Mesenchymal stem cell (in vitro differentiated cells and primary cell): ENCODE data around the gene LRP4.

Experiments used
- DNase-seq: peaks from one replicate; pipeline ENCODE4 v3.0.0-alpha.2; 2013
- H2AFZ ChIP-seq: one replicate; pipeline ENCODE4 v1.6.1; 2013; ENCODE audit warnings: low read depth, mild to moderate bottlenecking, control low read depth, inconsistent platforms, low read length, moderate library complexity
- H2AK5ac ChIP-seq: 2 replicates; pipeline ENCODE4 v1.6.1; 2013; ENCODE audit warnings: low read length, moderate library complexity, mild to moderate bottlenecking, inconsistent platforms; ENCODE audit not compliant: severe bottlenecking
- H2BK120ac ChIP-seq: one replicate; pipeline ENCODE4 v1.6.1; 2013; ENCODE audit warnings: low read depth, mild to moderate bottlenecking, inconsistent platforms, low read length, moderate library complexity
- H2BK12ac ChIP-seq, 2 experiments: one replicate each; pipeline ENCODE4 v1.6.1; 2013; ENCODE audit warnings: inconsistent platforms in 2 of 2, low read length in 2 of 2, mild to moderate bottlenecking in 2 of 2, moderate library complexity in 2 of 2, control low read depth in 1 of 2
- H2BK15ac ChIP-seq: one replicate; pipeline ENCODE4 v1.6.1; 2013; ENCODE audit warnings: mild to moderate bottlenecking, low read depth, inconsistent platforms; ENCODE audit not compliant: poor library complexity, severe bottlenecking
- H2BK5ac ChIP-seq: 2 replicates; pipeline ENCODE4 v1.6.1; 2013; ENCODE audit warnings: low read depth, mild to moderate bottlenecking, low read length, control low read depth, inconsistent platforms; ENCODE audit not compliant: poor library complexity, severe bottlenecking
- H3K14ac ChIP-seq, 2 experiments: one replicate each; pipeline ENCODE4 v1.6.1; 2013; ENCODE audit warnings: inconsistent platforms in 2 of 2, low read length in 2 of 2, control low read depth in 1 of 2, mild to moderate bottlenecking in 1 of 2, moderate library complexity in 1 of 2
- H3K18ac ChIP-seq, 2 experiments: one replicate each; pipeline ENCODE4 v1.6.1; 2013; ENCODE audit warnings: inconsistent platforms in 2 of 2, low read length in 2 of 2, control low read depth in 1 of 2, low read depth in 1 of 2, mild to moderate bottlenecking in 1 of 2
- H3K23ac ChIP-seq, 2 experiments: one replicate each; pipeline ENCODE4 v1.6.1; 2013; ENCODE audit warnings: inconsistent platforms in 2 of 2, low read length in 2 of 2, mild to moderate bottlenecking in 2 of 2, moderate library complexity in 2 of 2, control low read depth in 1 of 2
- H3K27ac ChIP-seq: 2 replicates; pipeline ENCODE4 v1.5.1; 2013; ENCODE audit warnings: mild to moderate bottlenecking, moderate library complexity, low read length, control low read depth, inconsistent platforms; ENCODE audit not compliant: poor library complexity, severe bottlenecking
- H3K27me3 ChIP-seq, 2 experiments: 2 replicates each; pipeline versions ENCODE4 v1.6.1 to v1.7.0; 2013; ENCODE audit warnings: low read length in 2 of 2, mild to moderate bottlenecking in 2 of 2, moderate library complexity in 2 of 2, control low read depth in 1 of 2, inconsistent platforms in 1 of 2; ENCODE audit not compliant: control insufficient read depth in 1 of 2, insufficient read depth in 1 of 2
- H3K36me3 ChIP-seq, 2 experiments: 2 replicates each; pipeline versions ENCODE4 v1.6.1 to v1.7.0; 2013; ENCODE audit warnings: low read length in 2 of 2, control low read depth in 1 of 2, inconsistent platforms in 1 of 2, low read depth in 1 of 2, mild to moderate bottlenecking in 1 of 2; ENCODE audit not compliant: insufficient read depth in 2 of 2, control insufficient read depth in 1 of 2
- H3K4ac ChIP-seq, 2 experiments: one replicate each; pipeline ENCODE4 v1.6.1; 2013; ENCODE audit warnings: inconsistent platforms in 2 of 2, low read length in 2 of 2, mild to moderate bottlenecking in 2 of 2, moderate library complexity in 2 of 2, control low read depth in 1 of 2, low read depth in 1 of 2
- H3K4me1 ChIP-seq: 2 replicates; pipeline ENCODE4 v1.6.1; 2013; ENCODE audit warnings: low read depth, low read length, control low read depth; ENCODE audit not compliant: control insufficient read depth, insufficient read depth
- H3K4me2 ChIP-seq: 2 replicates; pipeline ENCODE4 v1.6.1; 2013; ENCODE audit warnings: low read length, mild to moderate bottlenecking, inconsistent platforms; ENCODE audit not compliant: poor library complexity, severe bottlenecking
- H3K4me3 ChIP-seq, 2 experiments: 2 replicates each; pipeline versions ENCODE4 v1.5.1 to v1.7.0; 2013; ENCODE audit warnings: low read length in 2 of 2, mild to moderate bottlenecking in 2 of 2, control low read depth in 1 of 2, low read depth in 1 of 2; ENCODE audit not compliant: insufficient read depth in 1 of 2
- H3K79me1 ChIP-seq: replicated peaks from 2 replicates; pipeline ENCODE4 v1.6.1; 2013; ENCODE audit warnings: mild to moderate bottlenecking, control low read depth, low read length, inconsistent platforms; ENCODE audit not compliant: poor library complexity, severe bottlenecking
- H3K9ac ChIP-seq: 2 replicates; pipeline ENCODE4 v1.7.0; 2013; ENCODE audit warnings: mild to moderate bottlenecking, low read length, moderate library complexity
- H3K9me3 ChIP-seq: 2 replicates; pipeline ENCODE4 v1.7.0; 2013; ENCODE audit warnings: mild to moderate bottlenecking, low read length; ENCODE audit not compliant: control insufficient read depth
- H4K8ac ChIP-seq: one replicate; pipeline ENCODE4 v1.6.1; 2013; ENCODE audit warnings: inconsistent platforms, mild to moderate bottlenecking, low read length, moderate library complexity
- H4K91ac ChIP-seq: one replicate; pipeline ENCODE4 v1.6.1; 2013; ENCODE audit warnings: mild to moderate bottlenecking, low read length, inconsistent platforms
- WGBS: methylation state at CpG from one replicate; pipeline ENCODE4 v1.1.7; 2013; ENCODE audit warnings: mixed read lengths; 5-methylcytosine and 5-hydroxymethylcytosine counted together

The LRP4 gene

GRCh38 chr11:46948378-46949131 is 30.2 kb upstream of the LRP4 start:
- DNase-seq = peak; percentile 92
- Histone ChIP-seq H2BK15ac (no peak overlapping the region), H2AK5ac (no peak overlapping the region), H3K4me2 (no peak overlapping the region), H2BK12ac (no peak overlapping the region), H2BK120ac (no peak overlapping the region), H3K9me3 (no peaks in the 10 kb centered on the region), H4K8ac (no peak overlapping the region), H3K23ac (no peak overlapping the region), H2BK5ac (no peak overlapping the region), H3K14ac (no peak overlapping the region), H3K4me1 (peaks cover 2% of the 10 kb centered on the region), H2AFZ (no peak overlapping the region), H3K27me3 (no peaks in the 10 kb centered on the region), H3K9ac (no peak overlapping the region), H3K79me1 (peaks cover 10% of the 10 kb centered on the region), H3K27ac (peak overlapping the region; percentile 45), H4K91ac (no peak overlapping the region), H3K18ac (peak overlapping the region in 1 of 2 experiments; percentile 3), H3K4me3 (no peak overlapping the region), H3K4ac (no peak overlapping the region), H3K36me3 (peaks cover 0 to 3% of the 10 kb centered on the region in 2 experiments)
- 40% methylated on average over 4 of the region's 4 CpGs for WGBS

GRCh38 chr11:46947399-46948077 is 29.2 kb upstream of the LRP4 start:
- Histone ChIP-seq H3K14ac (no peak overlapping the region), H2AFZ (no peak overlapping the region), H4K91ac (no peak overlapping the region), H4K8ac (no peak overlapping the region), H3K23ac (no peak overlapping the region), H2BK15ac (no peak overlapping the region), H2AK5ac (peak overlapping the region; percentile 44), H3K4me1 (peaks cover 2% of the 10 kb centered on the region), H3K18ac (peak overlapping the region in 1 of 2 experiments; percentile 3), H3K9ac (no peak overlapping the region), H3K79me1 (peaks cover 9% of the 10 kb centered on the region), H2BK120ac (no peak overlapping the region), H3K27ac (peak overlapping the region; percentile 46), H3K9me3 (no peaks in the 10 kb centered on the region), H3K4me3 (no peak overlapping the region), H2BK12ac (peak overlapping the region in 1 of 2 experiments; percentile 20), H3K36me3 (peaks cover 0 to 10% of the 10 kb centered on the region in 2 experiments), H3K27me3 (no peaks in the 10 kb centered on the region), H3K4me2 (no peak overlapping the region), H2BK5ac (no peak overlapping the region), H3K4ac (no peak overlapping the region)
- 100% methylated on average over 3 of the region's 3 CpGs for WGBS
- no peak for DNase-seq

GRCh38 chr11:46944356-46945075 is 26.2 kb upstream of the LRP4 start:
- Histone ChIP-seq H4K91ac (no peak overlapping the region), H3K4me1 (peaks cover 2% of the 10 kb centered on the region), H4K8ac (no peak overlapping the region), H3K9ac (no peak overlapping the region), H2BK15ac (no peak overlapping the region), H2AFZ (no peak overlapping the region), H2AK5ac (no peak overlapping the region), H2BK5ac (no peak overlapping the region), H3K27me3 (no peaks in the 10 kb centered on the region), H3K18ac (no peak overlapping the region), H2BK12ac (no peak overlapping the region), H3K14ac (no peak overlapping the region), H3K4me3 (no peak overlapping the region), H2BK120ac (no peak overlapping the region), H3K4ac (no peak overlapping the region), H3K27ac (no peak overlapping the region), H3K4me2 (no peak overlapping the region), H3K23ac (no peak overlapping the region), H3K36me3 (peaks cover 0 to 14% of the 10 kb centered on the region in 2 experiments), H3K79me1 (peaks cover 12% of the 10 kb centered on the region), H3K9me3 (no peaks in the 10 kb centered on the region)
- DNase-seq = no peak
- 93% methylated on average over 4 of the region's 4 CpGs for WGBS

- Histone ChIP-seq H3K18ac (no peak overlapping the region), H3K9me3 (no peaks in the 10 kb centered on the region), H2BK15ac (no peak overlapping the region), H3K27me3 (no peaks in the 10 kb centered on the region), H2BK120ac (no peak overlapping the region), H2BK5ac (no peak overlapping the region), H2AFZ (no peak overlapping the region), H3K79me1 (peaks cover 16% of the 10 kb centered on the region), H3K27ac (no peak overlapping the region), H3K4me2 (no peak overlapping the region), H2AK5ac (no peak overlapping the region), H3K14ac (no peak overlapping the region), H4K91ac (no peak overlapping the region), H3K4me3 (no peak overlapping the region), H3K4me1 (peaks cover 4% of the 10 kb centered on the region), H3K23ac (no peak overlapping the region), H4K8ac (no peak overlapping the region), H3K9ac (no peak overlapping the region), H3K4ac (no peak overlapping the region), H2BK12ac (no peak overlapping the region), H3K36me3 (peaks cover 0 to 14% of the 10 kb centered on the region in 2 experiments)
- DNase-seq = no peak
- WGBS = 100% methylated on average over 4 of the region's 6 CpGs
Measured at GRCh38 chr11:46942172-46942571, 23.8 kb upstream of the LRP4 start.
